ENCODE measurements around the gene CHEK2.
A peak's percentile ranks its signal among the peaks of the same experiment; 100 is the strongest.
"Not testable (repeated sequence)": the region's sequence is repeated elsewhere in the genome, so short reads cannot be mapped to it uniquely, and the experiment has no call there.

CHEK2 gene

GRCh38 chr22:28679611-28680287 lies 61.9 kb downstream of the CHEK2 start, which contains the start of gene TTC28:
TTC28 (minus strand) TSS chr22:28679840; CDS start chr22:28679723, 117 bp downstream.
- H3K27me3 ChIP-seq (ENCODE audit: low read depth, low read length); H3K36me3 ChIP-seq (replicated peaks; ENCODE audit: low read depth, low read length); H3K9me3 ChIP-seq (ENCODE audit: insufficient read depth, low read length); H3K4me1 ChIP-seq (ENCODE audit: low read length); H3K27ac ChIP-seq (ENCODE audit: low read length); H3K79me2 ChIP-seq (ENCODE audit: low read length); H4K20me1 ChIP-seq (ENCODE audit: insufficient read depth, low read length): not testable (repeated sequence)
- peak within 1 kb of the TSS; percentile 91 for H3K4me2 ChIP-seq (ENCODE audit: low read length)
- peak within 1 kb of the TSS; percentile 89 for H3K4me3 ChIP-seq (ENCODE audit: low read length)
- H3K9ac ChIP-seq (ENCODE audit: low read length), result peak within 1 kb of the TSS; percentile 83
- peak within 1 kb of the TSS; percentile 96 for H2AFZ ChIP-seq (ENCODE audit: low read depth, low read length)

- not testable (repeated sequence) for H3K27me3 ChIP-seq (ENCODE audit: low read depth, low read length)
Observed at GRCh38 chr22:28678778-28679610, 62.6 kb downstream of the CHEK2 start.

GRCh38 chr22:28678170-28678569 lies 63.5 kb downstream of the CHEK2 start:
- H3K4me3 ChIP-seq (ENCODE audit: low read length), result peak overlapping the region; percentile 89; the same call in 1 of the 2 replicates
- H3K4me2 ChIP-seq (ENCODE audit: low read length), result peak overlapping the region; percentile 91; the same call in 1 of the 2 replicates
- H2AFZ ChIP-seq (ENCODE audit: low read depth, low read length); H3K9ac ChIP-seq (ENCODE audit: low read length); H3K36me3 ChIP-seq (replicated peaks; ENCODE audit: low read depth, low read length); H3K79me2 ChIP-seq (ENCODE audit: low read length); H3K27ac ChIP-seq (ENCODE audit: low read length); H3K9me3 ChIP-seq (ENCODE audit: insufficient read depth, low read length): not testable (repeated sequence)
- H3K27me3 ChIP-seq (ENCODE audit: low read depth, low read length), result peaks cover 14% of the 10 kb centered on the region
- peaks cover 21% of the 10 kb centered on the region for H4K20me1 ChIP-seq (ENCODE audit: insufficient read depth, low read length)
- H3K4me1 ChIP-seq (ENCODE audit: low read length), result peaks cover 16% of the 10 kb centered on the region

More at GRCh38 chr22:28678778-28679610, 62.6 kb downstream of the CHEK2 start:
- Histone ChIP-seq H3K4me2 (ENCODE audit: low read length) (peak overlapping the region; percentile 91), H4K20me1 (ENCODE audit: insufficient read depth, low read length) (peaks cover 14% of the 10 kb centered on the region), H2AFZ (ENCODE audit: low read depth, low read length) (peak overlapping the region; percentile 96), H3K4me1 (ENCODE audit: low read length) (peaks cover 11% of the 10 kb centered on the region), H3K9ac (ENCODE audit: low read length) (peak overlapping the region; percentile 83), H3K4me3 (ENCODE audit: low read length) (peak overlapping the region; percentile 89)
- H3K79me2 ChIP-seq (ENCODE audit: low read length); H3K9me3 ChIP-seq (ENCODE audit: insufficient read depth, low read length); H3K27ac ChIP-seq (ENCODE audit: low read length); H3K36me3 ChIP-seq (replicated peaks; ENCODE audit: low read depth, low read length): not testable (repeated sequence)

- no peak overlapping the region for H2AFZ ChIP-seq (ENCODE audit: low read depth, low read length)
- H3K4me2 ChIP-seq (ENCODE audit: low read length), result no peak overlapping the region
- H3K36me3 ChIP-seq (replicated peaks; ENCODE audit: low read depth, low read length), result peaks cover 3% of the 10 kb centered on the region
- peaks cover 16% of the 10 kb centered on the region for H3K4me1 ChIP-seq (ENCODE audit: low read length)
- peaks cover 29% of the 10 kb centered on the region for H4K20me1 ChIP-seq (ENCODE audit: insufficient read depth, low read length)
- H3K27me3 ChIP-seq (ENCODE audit: low read depth, low read length), result peaks cover 14% of the 10 kb centered on the region
- H3K4me3 ChIP-seq (ENCODE audit: low read length), result no peak overlapping the region
- H3K9ac ChIP-seq (ENCODE audit: low read length), result no peak overlapping the region
- no peaks in the 10 kb centered on the region for H3K9me3 ChIP-seq (ENCODE audit: insufficient read depth, low read length)
- no peak overlapping the region for H3K27ac ChIP-seq (ENCODE audit: low read length)
- TF ChIP-seq CTCF (IDR thresholded peaks at IDR 0.05; ENCODE audit: low read depth, low read length) (no peak), EZH2phosphoT487 (IDR thresholded peaks at IDR 0.05; ENCODE audit: low read depth) (0 out of 2 replicates have a peak, but pooled peaks have one; percentile 47)
- peaks cover 6% of the 10 kb centered on the region; the same call in 1 of the 2 replicates for H3K79me2 ChIP-seq (ENCODE audit: low read length)
Observed at GRCh38 chr22:28674121-28674563, 67.5 kb downstream of the CHEK2 start.

- no peak for TF ChIP-seq EZH2phosphoT487 (IDR thresholded peaks at IDR 0.05; ENCODE audit: low read depth)
- no peak for TF ChIP-seq CTCF (IDR thresholded peaks at IDR 0.05; ENCODE audit: low read depth, low read length)
- no peak overlapping the region for H3K4me2 ChIP-seq (ENCODE audit: low read length)
- peaks cover 3% of the 10 kb centered on the region for H3K36me3 ChIP-seq (replicated peaks; ENCODE audit: low read depth, low read length)
- H2AFZ ChIP-seq (ENCODE audit: low read depth, low read length), result no peak overlapping the region
- H3K27ac ChIP-seq (ENCODE audit: low read length), result no peak overlapping the region
- no peaks in the 10 kb centered on the region for H3K79me2 ChIP-seq (ENCODE audit: low read length)
- peaks cover 29% of the 10 kb centered on the region for H4K20me1 ChIP-seq (ENCODE audit: insufficient read depth, low read length)
- no peak overlapping the region for H3K4me3 ChIP-seq (ENCODE audit: low read length)
- H3K9me3 ChIP-seq (ENCODE audit: insufficient read depth, low read length), result no peaks in the 10 kb centered on the region
- peaks cover 10% of the 10 kb centered on the region for H3K4me1 ChIP-seq (ENCODE audit: low read length)
- H3K9ac ChIP-seq (ENCODE audit: low read length), result no peak overlapping the region
- peaks cover 14% of the 10 kb centered on the region for H3K27me3 ChIP-seq (ENCODE audit: low read depth, low read length)
Observed at GRCh38 chr22:28670756-28671155, 70.9 kb downstream of the CHEK2 start.
